Activated CD4-positive, alpha-beta T cell treated with anti-CD3 and anti-CD28 coated beads, Interleukin-10, Interleukin-2, amounts not matched to agents 100 ng/mL and 50 ng/mL, durations not matched to agents 16 hours and 8 hours (primary cell): Measurements from ENCODE around the gene TCP1.
"Not testable (repeated sequence)": the region's sequence is repeated elsewhere in the genome, so short reads cannot be mapped to it uniquely, and the experiment has no call there.

Experiments used
- DNase-seq: peaks from one replicate; pipeline ENCODE4 v3.0.0-alpha.2; 2020

Gene TCP1

GRCh38 chr6:159769470-159769869 lies 19.9 kb downstream of the TCP1 start:
- no peak for DNase-seq

- DNase-seq = no peak
Observed at GRCh38 chr6:159766906-159767305, 22.5 kb downstream of the TCP1 start.

GRCh38 chr6:159762681-159763293 lies 26.6 kb downstream of the TCP1 start:
- no peak for DNase-seq

- DNase-seq = peak; percentile 97
Observed at GRCh38 chr6:159761873-159762680, 27.3 kb downstream of the TCP1 start, which contains the start of gene ACAT2. Gene ACAT2 (plus strand): TSS chr6:159762045. CDS start chr6:159762088, 43 bp downstream.

GRCh38 chr6:159761129-159761872 lies 28.1 kb downstream of the TCP1 start:
- DNase-seq = no peak

GRCh38 chr6:159760602-159761057 lies 28.8 kb downstream of the TCP1 start:
- no peak for DNase-seq

- DNase-seq = no peak
Observed at GRCh38 chr6:159759645-159760044, 29.8 kb downstream of the TCP1 start.

- DNase-seq = no peak
Observed at GRCh38 chr6:159758031-159759001, 31.1 kb downstream of the TCP1 start.

- no peak for DNase-seq
Observed at GRCh38 chr6:159756508-159756907, 32.9 kb downstream of the TCP1 start.

- no peak for DNase-seq
Observed at GRCh38 chr6:159754959-159755914, 34.2 kb downstream of the TCP1 start.

GRCh38 chr6:159754401-159754800 lies 35.0 kb downstream of the TCP1 start:
- no peak for DNase-seq

GRCh38 chr6:159753081-159753872 lies 36.1 kb downstream of the TCP1 start:
- DNase-seq = no peak

- DNase-seq = no peak
Observed at GRCh38 chr6:159751448-159751847, 38.0 kb downstream of the TCP1 start.

GRCh38 chr6:159748127-159748526 lies 41.3 kb downstream of the TCP1 start:
- not testable (repeated sequence) for DNase-seq

- DNase-seq = no peak
Observed at GRCh38 chr6:159746759-159747158, 42.6 kb downstream of the TCP1 start.

GRCh38 chr6:159745081-159745480 lies 44.3 kb downstream of the TCP1 start:
- DNase-seq = no peak

GRCh38 chr6:159742165-159742564 lies 47.2 kb downstream of the TCP1 start:
- DNase-seq = no peak

GRCh38 chr6:159739341-159739740 lies 50.1 kb downstream of the TCP1 start:
- no peak for DNase-seq

- DNase-seq = no peak
Observed at GRCh38 chr6:159736908-159737307, 52.5 kb downstream of the TCP1 start.

- not testable (repeated sequence) for DNase-seq
Observed at GRCh38 chr6:159733395-159733794, 56.0 kb downstream of the TCP1 start.
